Measurements from ENCODE around the gene IFT57. TPM values are rescaled to one million over a fixed set of nuclear protein-coding genes. Genes with fewer than 3 reads are reported as not detected.

The IFT57 gene
- total RNA-seq, 4 donors from 2014 or later, result 48.4 to 64.2 (median 55.1) TPM

DNA sequence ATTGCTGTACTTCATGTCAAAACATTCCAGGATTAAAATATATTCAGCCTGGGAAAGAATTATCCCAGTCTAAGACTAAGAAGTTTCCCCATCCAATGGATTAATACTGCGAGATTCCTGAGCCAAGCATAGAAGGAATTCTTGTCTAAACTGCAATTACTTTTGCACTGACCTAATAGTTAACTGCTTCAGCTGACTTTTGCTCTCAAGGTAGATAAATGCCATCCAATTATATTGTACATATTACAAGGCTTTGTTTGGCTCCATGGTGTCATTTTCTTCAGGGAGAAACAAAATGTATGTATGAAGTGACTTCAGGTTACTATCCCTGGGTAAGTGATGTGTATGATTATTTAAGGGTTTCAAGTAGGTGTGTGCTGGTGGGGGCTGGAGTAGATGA, 6.1 kb upstream of the IFT57 start:
- no peak overlapping the region for H3K27ac ChIP-seq
- no peak for ATAC-seq

DNA sequence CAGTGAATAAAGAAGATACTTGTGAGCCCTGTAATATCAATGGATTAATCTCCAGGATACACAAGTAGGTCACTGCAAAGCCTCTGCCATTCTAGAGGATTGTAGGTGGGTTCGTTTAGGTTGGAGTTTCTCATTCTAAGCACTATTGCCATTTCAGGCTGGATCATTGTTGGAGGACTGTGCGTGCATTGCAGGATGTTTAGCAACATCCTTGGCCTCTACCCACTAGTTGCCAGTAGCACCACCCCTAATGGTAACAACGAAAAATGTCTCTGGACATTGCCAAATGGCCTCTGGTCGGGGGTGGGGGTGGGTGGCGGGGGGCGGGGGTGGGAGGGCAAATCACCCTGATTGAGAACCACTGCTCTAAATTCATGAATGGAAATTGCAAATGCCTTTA, 4.9 kb upstream of the IFT57 start:
- Histone ChIP-seq H3K4me1 (peaks cover 3 to 18% (median 10%) of the 10 kb centered on the region in 3 donors), H3K4me3 (no peak overlapping the region), H3K9me3 (no peaks in the 10 kb centered on the region), H3K36me3 (no peaks in the 10 kb centered on the region), H3K27me3 (no peaks in the 10 kb centered on the region), H3K27ac (no peak overlapping the region)
- WGBS, 2 donors (ENCODE audit: low coverage in 1 of 2), result 66 to 93% methylated on average over 2 to 3 of the region's 6 CpGs
- TF ChIP-seq POLR2A (IDR thresholded peaks at IDR 0.05) (no peak), EP300 (IDR thresholded peaks at IDR 0.05) (no peak), POLR2AphosphoS5 (IDR thresholded peaks at IDR 0.05) (no peak)
- TF ChIP-seq, protein P1, sequence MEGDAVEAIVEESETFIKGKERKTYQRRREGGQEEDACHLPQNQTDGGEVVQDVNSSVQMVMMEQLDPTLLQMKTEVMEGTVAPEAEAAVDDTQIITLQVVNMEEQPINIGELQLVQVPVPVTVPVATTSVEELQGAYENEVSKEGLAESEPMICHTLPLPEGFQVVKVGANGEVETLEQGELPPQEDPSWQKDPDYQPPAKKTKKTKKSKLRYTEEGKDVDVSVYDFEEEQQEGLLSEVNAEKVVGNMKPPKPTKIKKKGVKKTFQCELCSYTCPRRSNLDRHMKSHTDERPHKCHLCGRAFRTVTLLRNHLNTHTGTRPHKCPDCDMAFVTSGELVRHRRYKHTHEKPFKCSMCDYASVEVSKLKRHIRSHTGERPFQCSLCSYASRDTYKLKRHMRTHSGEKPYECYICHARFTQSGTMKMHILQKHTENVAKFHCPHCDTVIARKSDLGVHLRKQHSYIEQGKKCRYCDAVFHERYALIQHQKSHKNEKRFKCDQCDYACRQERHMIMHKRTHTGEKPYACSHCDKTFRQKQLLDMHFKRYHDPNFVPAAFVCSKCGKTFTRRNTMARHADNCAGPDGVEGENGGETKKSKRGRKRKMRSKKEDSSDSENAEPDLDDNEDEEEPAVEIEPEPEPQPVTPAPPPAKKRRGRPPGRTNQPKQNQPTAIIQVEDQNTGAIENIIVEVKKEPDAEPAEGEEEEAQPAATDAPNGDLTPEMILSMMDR (IDR thresholded peaks at IDR 0.05), result no peak
- ATAC-seq, result no peak

More for the DNA sequence above, 6.1 kb upstream of the IFT57 start:
- TF ChIP-seq EP300 (IDR thresholded peaks at IDR 0.05), result no peak
- TF ChIP-seq POLR2A (IDR thresholded peaks at IDR 0.05), result no peak
- H3K27me3 ChIP-seq, result no peaks in the 10 kb centered on the region
- H3K36me3 ChIP-seq, result no peaks in the 10 kb centered on the region
- peaks cover 0 to 13% (median 6%) of the 10 kb centered on the region in 3 donors for H3K4me1 ChIP-seq
- H3K9me3 ChIP-seq, result no peaks in the 10 kb centered on the region
- H3K4me3 ChIP-seq, result no peak overlapping the region
- WGBS, 2 donors (ENCODE audit: low coverage in 1 of 2), result 60 to 75% methylated on average over 1 of the region's 1 CpG

DNA sequence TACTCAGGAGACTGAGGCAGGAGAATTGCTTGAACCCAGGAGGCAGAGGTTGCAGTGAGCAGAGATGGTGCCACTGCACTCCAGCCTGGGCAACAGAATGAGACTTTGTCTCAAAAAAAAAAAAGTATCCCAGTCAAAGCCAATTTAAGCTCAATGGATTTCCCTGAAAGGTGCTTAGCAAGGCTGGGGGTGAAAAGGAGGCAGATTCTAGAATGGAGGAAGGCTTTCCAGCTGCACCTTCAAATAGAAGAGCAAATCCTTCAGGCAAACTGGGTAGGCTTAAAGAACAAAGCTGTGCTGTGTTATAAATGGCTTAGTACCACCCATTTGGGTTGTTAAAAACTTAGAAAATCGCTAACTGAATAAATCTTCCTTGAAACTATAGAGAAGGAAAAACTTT, 3.0 kb upstream of the IFT57 start:
- H3K27ac ChIP-seq, result no peak overlapping the region
- H3K4me1 ChIP-seq, result peaks cover 7 to 29% (median 10%) of the 10 kb centered on the region in 3 donors
- no peak overlapping the region for H3K4me3 ChIP-seq
- ATAC-seq, result no peak
- no peaks in the 10 kb centered on the region for H3K27me3 ChIP-seq
- TF ChIP-seq, protein P1 (IDR thresholded peaks at IDR 0.05), result no peak
- TF ChIP-seq EP300 (IDR thresholded peaks at IDR 0.05), result no peak
- TF ChIP-seq POLR2AphosphoS5 (IDR thresholded peaks at IDR 0.05), result no peak
- TF ChIP-seq POLR2A (IDR thresholded peaks at IDR 0.05), result no peak
- H3K9me3 ChIP-seq, result no peaks in the 10 kb centered on the region
- no peaks in the 10 kb centered on the region for H3K36me3 ChIP-seq
- WGBS, 2 donors (ENCODE audit: low coverage in 1 of 2), result 90 to 100% methylated on average over 1 of the region's 1 CpG

DNA sequence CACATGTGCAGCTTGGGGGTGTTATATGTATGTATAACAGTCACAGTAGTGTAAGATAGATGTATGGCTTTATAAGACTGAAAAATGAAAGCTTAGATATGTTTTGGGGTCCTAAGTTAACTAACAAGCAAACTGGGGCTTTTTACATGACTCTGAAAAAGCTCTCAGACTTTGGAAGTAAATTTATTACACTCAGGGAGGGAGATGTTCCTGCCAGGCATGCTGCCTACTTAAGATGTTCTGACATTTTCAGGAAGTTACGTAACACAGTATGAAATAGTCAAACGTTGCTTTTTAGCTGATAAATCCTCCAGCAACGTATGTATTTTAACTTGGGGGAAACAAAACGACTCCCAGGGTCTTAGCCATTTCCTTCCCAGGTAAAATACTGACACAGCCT, 1.7 kb upstream of the IFT57 start:
- Histone ChIP-seq H3K9me3 (no peaks in the 10 kb centered on the region), H3K4me3 (no peak overlapping the region), H3K27me3 (no peaks in the 10 kb centered on the region), H3K4me1 (peaks cover 7 to 42% (median 10%) of the 10 kb centered on the region in 3 donors), H3K27ac (peak overlapping the region; percentile 50 to 86 (median 82)), H3K36me3 (no peaks in the 10 kb centered on the region)
- WGBS, 2 donors (ENCODE audit: low coverage in 1 of 2), result 33 to 40% methylated on average over 4 of the region's 4 CpGs
- no peak for ATAC-seq
- TF ChIP-seq POLR2AphosphoS5 (IDR thresholded peaks at IDR 0.05) (no peak), EP300 (IDR thresholded peaks at IDR 0.05) (no peak), POLR2A (IDR thresholded peaks at IDR 0.05) (no peak)
- TF ChIP-seq, protein P1 (IDR thresholded peaks at IDR 0.05), result no peak

DNA sequence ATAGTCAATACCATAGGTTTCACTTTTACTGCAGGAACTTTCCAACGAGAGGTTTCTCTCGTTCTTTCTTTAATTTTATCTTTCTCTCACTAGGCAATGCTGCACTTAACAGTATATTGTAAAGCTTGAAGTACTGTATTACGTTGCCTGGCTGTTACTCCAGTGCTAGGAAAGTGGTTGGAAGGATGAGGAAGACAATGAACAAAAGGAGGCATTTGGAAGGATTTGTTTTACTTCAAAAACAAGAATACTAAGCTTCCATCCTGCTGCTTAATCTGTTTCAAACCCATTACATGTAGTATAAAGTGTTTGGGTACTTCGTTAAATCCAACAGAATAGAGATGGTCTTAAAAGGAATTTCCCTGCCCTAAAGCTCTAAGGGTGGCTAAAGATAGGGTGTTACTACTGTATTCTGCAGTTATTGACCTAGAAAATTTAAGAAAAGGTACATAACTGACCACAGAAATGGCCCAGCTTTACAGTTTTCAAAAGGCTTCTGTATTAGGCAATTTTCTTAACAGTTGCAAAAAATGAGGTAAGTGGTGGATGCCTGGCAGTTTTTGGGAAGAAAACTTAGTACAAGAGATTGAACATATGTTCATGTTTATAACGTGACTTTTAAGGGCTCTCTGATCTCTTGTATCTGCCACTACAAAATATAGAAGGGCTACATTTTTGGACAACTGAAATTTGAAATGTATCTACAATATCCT, 785 bp upstream of the IFT57 start:
- Histone ChIP-seq H3K4me1 (peaks cover 7 to 48% (median 10%) of the 10 kb centered on the region in 3 donors), H3K9me3 (no peaks in the 10 kb centered on the region), H3K36me3 (peaks cover 0 to 3% of the 10 kb centered on the region in 2 donors), H3K27ac (peak overlapping the region; percentile 65 to 86 (median 82)), H3K4me3 (peak overlapping the region; percentile 58 to 85), H3K27me3 (no peaks in the 10 kb centered on the region)
- TF ChIP-seq POLR2AphosphoS5 (IDR thresholded peaks at IDR 0.05) (no peak), EP300 (IDR thresholded peaks at IDR 0.05) (no peak), POLR2A (IDR thresholded peaks at IDR 0.05) (no peak)
- TF ChIP-seq, protein P1 (IDR thresholded peaks at IDR 0.05), result no peak
- peak; percentile 2 for ATAC-seq
- WGBS, 2 donors (ENCODE audit: low coverage in 1 of 2), result 3 to 6% methylated on average over 5 of the region's 5 CpGs

Data from gastroesophageal sphincter (tissue), 4 donors.